Immature natural killer cell (primary cell): ENCODE results near the gene ZBTB20. TPM values are rescaled to one million over a fixed set of nuclear protein-coding genes. Genes with fewer than 3 reads are reported as not detected.

Experiments
- DNase-seq, 3 donors: peaks; one replicate each; pipeline ENCODE4 v3.0.0; 2022; ENCODE audit warnings: mixed read lengths in 1 of 3
- H3K27ac Mint-ChIP-seq, 6 donors: one replicate each; pipeline ENCODE4 v1.8.0; 2020; ENCODE audit warnings: mixed read lengths in 6 of 6, mild to moderate bottlenecking in 5 of 6, inconsistent platforms in 4 of 6, moderate library complexity in 3 of 6
- H3K27me3 Mint-ChIP-seq, 3 donors: one replicate each; pipeline ENCODE4 v1.8.0; 2020 to 2021; ENCODE audit warnings: low read depth in 3 of 3, mild to moderate bottlenecking in 3 of 3, mixed read lengths in 3 of 3, moderate library complexity in 3 of 3, inconsistent platforms in 1 of 3
- H3K36me3 Mint-ChIP-seq, 3 donors: one replicate each; pipeline ENCODE4 v1.8.0; 2020; ENCODE audit warnings: mixed read lengths in 3 of 3, inconsistent platforms in 2 of 3, mild to moderate bottlenecking in 2 of 3
- H3K4me1 Mint-ChIP-seq, 2 donors: one replicate each; pipeline ENCODE4 v1.8.0; 2020; ENCODE audit warnings: inconsistent platforms in 2 of 2, mild to moderate bottlenecking in 2 of 2, mixed read lengths in 2 of 2, moderate library complexity in 1 of 2
- H3K4me3 Mint-ChIP-seq, 5 donors: one replicate each; pipeline ENCODE4 v1.8.0; 2020; ENCODE audit warnings: mild to moderate bottlenecking in 5 of 5, mixed read lengths in 5 of 5, inconsistent platforms in 3 of 5, moderate library complexity in 3 of 5
- H3K9me3 Mint-ChIP-seq, 6 donors: one replicate each; pipeline ENCODE4 v1.8.0; 2020; ENCODE audit warnings: mild to moderate bottlenecking in 6 of 6, mixed read lengths in 6 of 6, inconsistent platforms in 4 of 6, moderate library complexity in 3 of 6
- polyA plus RNA-seq, 3 donors: library from polyadenylated mRNA; unstranded; fragments of 300-500 nt; fragmentation: Illumina TruSeq; gene quantifications; one replicate each; pipeline ENCODE4 v1.2.3, GENCODE V29; 2021

ZBTB20 gene
- polyA plus RNA-seq, 3 donors from 2014 or later, result 7.2 to 21.3 (median 16.5) TPM

- Mint-ChIP-seq H3K4me3 (peak overlapping the region; percentile 82 to 96 (median 88)), H3K36me3 (no peaks in the 10 kb centered on the region), H3K27me3 (peaks cover 3 to 6% (median 6%) of the 10 kb centered on the region in 3 donors), H3K9me3 (peaks cover 0 to 3% (median 0%) of the 10 kb centered on the region in 6 donors), H3K27ac (no peak overlapping the region), H3K4me1 (peaks cover 19 to 27% of the 10 kb centered on the region in 2 donors)
- no peak for DNase-seq
Observed at GRCh38 chr3:114384558-114384903, 762.6 kb downstream of the ZBTB20 start.

GRCh38 chr3:114383875-114384557, 763.1 kb downstream of the ZBTB20 start:
- Mint-ChIP-seq H3K27ac (peak overlapping the region in 1 of 6 donors; percentile 71), H3K36me3 (no peaks in the 10 kb centered on the region), H3K9me3 (peaks cover 0 to 2% (median 0%) of the 10 kb centered on the region in 6 donors), H3K4me3 (peak overlapping the region; percentile 82 to 96 (median 88)), H3K27me3 (peaks cover under 1 to 6% (median 6%) of the 10 kb centered on the region in 3 donors), H3K4me1 (peaks cover 14 to 23% of the 10 kb centered on the region in 2 donors)
- DNase-seq, result peak; percentile 61 to 69 (median 68)

- Mint-ChIP-seq H3K36me3 (peaks cover 3 to 18% (median 8%) of the 10 kb centered on the region in 3 donors), H3K4me3 (no peak overlapping the region), H3K27me3 (peaks cover 0 to 6% (median 6%) of the 10 kb centered on the region in 3 donors), H3K4me1 (peaks cover 0 to 3% of the 10 kb centered on the region in 2 donors), H3K9me3 (no peaks in the 10 kb centered on the region), H3K27ac (no peak overlapping the region)
- no peak for DNase-seq
Observed at GRCh38 chr3:114380233-114380651, 766.8 kb downstream of the ZBTB20 start.

- no peaks in the 10 kb centered on the region for H3K4me1 Mint-ChIP-seq
- no peaks in the 10 kb centered on the region for H3K9me3 Mint-ChIP-seq
- DNase-seq, result no peak
- peaks cover 3 to 18% (median 8%) of the 10 kb centered on the region in 3 donors for H3K36me3 Mint-ChIP-seq
- no peak overlapping the region for H3K27ac Mint-ChIP-seq
- H3K4me3 Mint-ChIP-seq, result no peak overlapping the region
- peaks cover 0 to 5% (median 5%) of the 10 kb centered on the region in 3 donors for H3K27me3 Mint-ChIP-seq
Observed at GRCh38 chr3:114379266-114379665, 767.8 kb downstream of the ZBTB20 start.

GRCh38 chr3:114378760-114379159, 768.3 kb downstream of the ZBTB20 start:
- Mint-ChIP-seq H3K36me3 (peaks cover 3 to 18% (median 8%) of the 10 kb centered on the region in 3 donors), H3K4me3 (no peak overlapping the region), H3K27me3 (peaks cover 0 to 1% (median under 1%) of the 10 kb centered on the region in 3 donors), H3K27ac (peak overlapping the region in 1 of 6 donors; percentile 6), H3K4me1 (no peaks in the 10 kb centered on the region), H3K9me3 (no peaks in the 10 kb centered on the region)
- DNase-seq, result no peak

- no peak for DNase-seq
- peaks cover 0 to 1% (median 0%) of the 10 kb centered on the region in 3 donors for H3K27me3 Mint-ChIP-seq
- H3K27ac Mint-ChIP-seq, result no peak overlapping the region
- H3K36me3 Mint-ChIP-seq, result peaks cover 3 to 23% (median 8%) of the 10 kb centered on the region in 3 donors
- H3K4me1 Mint-ChIP-seq, result no peaks in the 10 kb centered on the region
- H3K4me3 Mint-ChIP-seq, result no peak overlapping the region
- no peaks in the 10 kb centered on the region for H3K9me3 Mint-ChIP-seq
Observed at GRCh38 chr3:114377426-114377825, 769.7 kb downstream of the ZBTB20 start.

- no peak overlapping the region for H3K4me3 Mint-ChIP-seq
- no peak for DNase-seq
- H3K27me3 Mint-ChIP-seq, result peaks cover 0 to 1% (median 0%) of the 10 kb centered on the region in 3 donors
- H3K36me3 Mint-ChIP-seq, result peaks cover 3 to 29% (median 8%) of the 10 kb centered on the region in 3 donors
- H3K9me3 Mint-ChIP-seq, result no peaks in the 10 kb centered on the region
- no peak overlapping the region for H3K27ac Mint-ChIP-seq
- no peaks in the 10 kb centered on the region for H3K4me1 Mint-ChIP-seq
Observed at GRCh38 chr3:114376516-114377185, 770.4 kb downstream of the ZBTB20 start.

GRCh38 chr3:114375608-114376421, 771.3 kb downstream of the ZBTB20 start:
- Mint-ChIP-seq H3K36me3 (peaks cover 3 to 29% (median 8%) of the 10 kb centered on the region in 3 donors), H3K27me3 (peaks cover 0 to 1% (median 0%) of the 10 kb centered on the region in 3 donors), H3K4me3 (no peak overlapping the region), H3K27ac (no peak overlapping the region), H3K9me3 (no peaks in the 10 kb centered on the region), H3K4me1 (no peaks in the 10 kb centered on the region)
- DNase-seq, result no peak

- Mint-ChIP-seq H3K36me3 (peaks cover 3 to 33% (median 8%) of the 10 kb centered on the region in 3 donors), H3K9me3 (no peaks in the 10 kb centered on the region), H3K27ac (peak overlapping the region in 1 of 6 donors; percentile 44), H3K4me3 (no peak overlapping the region), H3K27me3 (peaks cover 0 to 1% (median 0%) of the 10 kb centered on the region in 3 donors), H3K4me1 (no peaks in the 10 kb centered on the region)
- DNase-seq, result no peak
Observed at GRCh38 chr3:114374433-114374990, 772.6 kb downstream of the ZBTB20 start.

GRCh38 chr3:114370537-114371174, 776.4 kb downstream of the ZBTB20 start:
- peaks cover 0 to 1% (median 0%) of the 10 kb centered on the region in 3 donors for H3K27me3 Mint-ChIP-seq
- H3K36me3 Mint-ChIP-seq, result peaks cover 6 to 27% (median 9%) of the 10 kb centered on the region in 3 donors
- DNase-seq, result no peak
- peak overlapping the region in 3 of 6 donors; percentile 9 to 49 (median 26) for H3K27ac Mint-ChIP-seq
- H3K4me3 Mint-ChIP-seq, result no peak overlapping the region
- no peaks in the 10 kb centered on the region for H3K4me1 Mint-ChIP-seq
- H3K9me3 Mint-ChIP-seq, result no peaks in the 10 kb centered on the region

- Mint-ChIP-seq H3K27me3 (no peaks in the 10 kb centered on the region), H3K4me3 (no peak overlapping the region), H3K27ac (no peak overlapping the region), H3K9me3 (no peaks in the 10 kb centered on the region), H3K36me3 (peaks cover 6 to 16% (median 9%) of the 10 kb centered on the region in 3 donors), H3K4me1 (no peaks in the 10 kb centered on the region)
- no peak for DNase-seq
Observed at GRCh38 chr3:114365909-114366308, 781.2 kb downstream of the ZBTB20 start.

- Mint-ChIP-seq H3K4me1 (no peaks in the 10 kb centered on the region), H3K27ac (peak overlapping the region in 1 of 6 donors; percentile 51), H3K4me3 (no peak overlapping the region), H3K36me3 (peaks cover 6 to 12% (median 9%) of the 10 kb centered on the region in 3 donors), H3K9me3 (no peaks in the 10 kb centered on the region), H3K27me3 (no peaks in the 10 kb centered on the region)
- DNase-seq, result no peak
Observed at GRCh38 chr3:114364806-114365654, 782.1 kb downstream of the ZBTB20 start.
